Stimulated activated effector memory CD8-positive, alpha-beta T cell treated with anti-CD3 and anti-CD28 coated beads, Interleukin-12 subunit alpha, Interleukin-12 subunit beta, amount 100 ng/mL, for 72 hours (primary cell): ENCODE measurements around the gene KRT14.

Experiments
- ATAC-seq: fragments of 150-1000 bp; cut with Tn5 transposase; 2 replicates; pipeline ENCODE4 v1.10.0; 2021
- DNase-seq, 2 donors: peaks; one replicate each; pipeline ENCODE4 v3.0.0; 2021 to 2022; ENCODE audit warnings: low spot score in 2 of 2
- H3K27ac Mint-ChIP-seq: one replicate; pipeline ENCODE4 v1.8.0; 2022; ENCODE audit warnings: mild to moderate bottlenecking, mixed read lengths
- H3K36me3 Mint-ChIP-seq: one replicate; pipeline ENCODE4 v1.8.0; 2022; ENCODE audit warnings: mild to moderate bottlenecking, mixed read lengths
- H3K4me1 Mint-ChIP-seq: one replicate; pipeline ENCODE4 v1.8.0; 2022; ENCODE audit warnings: mixed read lengths
- H3K4me3 Mint-ChIP-seq: one replicate; pipeline ENCODE4 v1.8.0; 2022; ENCODE audit warnings: mild to moderate bottlenecking, mixed read lengths
- H3K9me3 Mint-ChIP-seq: one replicate; pipeline ENCODE4 v1.8.0; 2022; ENCODE audit warnings: mixed read lengths

KRT14 gene

DNA sequence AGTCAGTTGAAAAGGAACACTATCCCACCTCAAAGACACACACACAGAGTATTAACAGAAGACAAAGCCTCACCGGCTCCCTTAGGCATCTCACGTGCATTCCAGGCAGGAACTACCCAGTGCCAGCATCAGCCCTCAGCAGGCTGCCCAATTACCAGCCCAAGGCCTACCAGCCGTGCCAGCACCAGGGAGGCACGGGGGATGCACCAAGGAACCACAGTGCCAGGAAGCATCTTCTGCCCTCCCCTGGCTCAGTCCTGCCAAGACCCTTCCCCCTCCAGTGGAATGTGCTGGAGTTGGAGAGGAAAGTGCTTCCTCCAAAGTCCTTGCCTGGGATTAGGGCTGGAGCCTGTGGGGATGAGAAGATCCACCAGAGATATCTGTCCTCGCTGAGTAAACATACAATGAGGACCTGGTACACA is 47.6 kb downstream of the KRT14 start:
- Mint-ChIP-seq H3K4me3 (no peak overlapping the region), H3K27ac (no peak overlapping the region), H3K4me1 (no peaks in the 10 kb centered on the region), H3K36me3 (no peaks in the 10 kb centered on the region), H3K9me3 (no peaks in the 10 kb centered on the region)
- DNase-seq (no peak), ATAC-seq (no peak)

GRCh38 chr17:41538565-41538991 is 48.1 kb downstream of the KRT14 start:
- no peak for ATAC-seq
- H3K4me3 Mint-ChIP-seq = no peak overlapping the region
- H3K9me3 Mint-ChIP-seq = no peaks in the 10 kb centered on the region
- no peak for DNase-seq
- H3K36me3 Mint-ChIP-seq = no peaks in the 10 kb centered on the region
- no peak overlapping the region for H3K27ac Mint-ChIP-seq
- H3K4me1 Mint-ChIP-seq = no peaks in the 10 kb centered on the region

- no peak for DNase-seq
- no peak overlapping the region for H3K27ac Mint-ChIP-seq
- ATAC-seq = no peak
- no peaks in the 10 kb centered on the region for H3K36me3 Mint-ChIP-seq
- no peaks in the 10 kb centered on the region for H3K4me1 Mint-ChIP-seq
- H3K4me3 Mint-ChIP-seq = no peak overlapping the region
- no peaks in the 10 kb centered on the region for H3K9me3 Mint-ChIP-seq
Observed at GRCh38 chr17:41537990-41538389, 48.7 kb downstream of the KRT14 start.

DNA sequence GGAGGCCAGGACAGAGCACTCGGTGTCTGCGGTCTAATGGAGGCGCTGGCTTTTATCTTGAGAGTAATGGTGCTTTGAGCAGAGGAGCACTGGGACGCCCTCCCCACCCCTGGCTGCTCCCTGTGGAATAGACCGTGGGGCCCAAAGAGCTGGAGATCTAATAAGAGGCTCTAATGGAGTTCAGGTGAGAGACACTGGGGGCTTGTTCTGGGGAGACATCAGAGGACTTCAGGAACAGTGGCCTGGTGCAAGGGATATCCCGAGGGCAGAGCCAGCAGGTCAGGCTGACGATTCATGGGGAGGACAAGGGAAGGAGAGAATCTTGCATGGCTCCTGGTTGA is 49.1 kb downstream of the KRT14 start:
- Mint-ChIP-seq H3K4me3 (no peak overlapping the region), H3K36me3 (no peaks in the 10 kb centered on the region), H3K9me3 (no peaks in the 10 kb centered on the region), H3K27ac (no peak overlapping the region), H3K4me1 (no peaks in the 10 kb centered on the region)
- ATAC-seq (no peak), DNase-seq (no peak)

- Mint-ChIP-seq H3K4me1 (no peaks in the 10 kb centered on the region), H3K9me3 (no peaks in the 10 kb centered on the region), H3K27ac (peak overlapping the region; percentile 37), H3K36me3 (no peaks in the 10 kb centered on the region), H3K4me3 (no peak overlapping the region)
- ATAC-seq (no peak), DNase-seq (no peak)
Observed at GRCh38 chr17:41536741-41537613, 49.7 kb downstream of the KRT14 start.

GRCh38 chr17:41535764-41536481 is 50.8 kb downstream of the KRT14 start:
- ATAC-seq = peak; percentile 25
- Mint-ChIP-seq H3K4me1 (no peaks in the 10 kb centered on the region), H3K36me3 (no peaks in the 10 kb centered on the region), H3K9me3 (no peaks in the 10 kb centered on the region), H3K27ac (peak overlapping the region; percentile 37), H3K4me3 (no peak overlapping the region)
- DNase-seq = no peak

GRCh38 chr17:41534899-41535546 is 51.7 kb downstream of the KRT14 start:
- no peaks in the 10 kb centered on the region for H3K9me3 Mint-ChIP-seq
- no peak overlapping the region for H3K27ac Mint-ChIP-seq
- H3K4me1 Mint-ChIP-seq = no peaks in the 10 kb centered on the region
- H3K36me3 Mint-ChIP-seq = no peaks in the 10 kb centered on the region
- H3K4me3 Mint-ChIP-seq = no peak overlapping the region
- no peak for DNase-seq
- no peak for ATAC-seq

DNA sequence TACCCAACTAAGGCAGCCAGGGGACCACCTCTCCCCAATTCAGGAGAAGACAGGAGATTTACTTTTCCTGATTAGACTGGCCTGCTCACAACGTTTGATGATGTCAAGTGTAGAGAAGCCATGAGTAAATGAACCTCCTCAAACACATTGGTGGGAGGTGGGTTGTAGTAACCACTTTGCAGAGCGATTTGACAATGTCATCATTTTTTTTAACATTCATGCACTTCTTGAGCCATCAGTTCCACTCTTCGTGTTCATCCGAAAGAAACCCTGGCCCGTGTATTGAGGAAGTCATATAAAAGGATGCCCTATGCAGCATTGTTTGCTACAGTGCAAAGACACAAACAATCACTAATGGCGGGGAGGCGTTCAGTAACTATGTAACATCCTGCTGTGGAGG is 53.1 kb downstream of the KRT14 start:
- ATAC-seq = no peak
- DNase-seq = no peak
- H3K4me1 Mint-ChIP-seq = peaks cover 7% of the 10 kb centered on the region
- H3K4me3 Mint-ChIP-seq = no peak overlapping the region
- no peaks in the 10 kb centered on the region for H3K36me3 Mint-ChIP-seq
- H3K27ac Mint-ChIP-seq = no peak overlapping the region
- H3K9me3 Mint-ChIP-seq = no peaks in the 10 kb centered on the region

- Mint-ChIP-seq H3K9me3 (no peaks in the 10 kb centered on the region), H3K4me1 (peaks cover 7% of the 10 kb centered on the region), H3K27ac (no peak overlapping the region), H3K36me3 (no peaks in the 10 kb centered on the region), H3K4me3 (no peak overlapping the region)
- no peak for ATAC-seq
- DNase-seq = no peak
Observed at GRCh38 chr17:41532947-41533570, 53.6 kb downstream of the KRT14 start.
